Measurements from ENCODE around the gene GADD45B. TPM values are rescaled to one million over a fixed set of nuclear protein-coding genes. Genes with fewer than 3 reads are reported as not detected.
"Not testable (repeated sequence)": the region's sequence is repeated elsewhere in the genome, so short reads cannot be mapped to it uniquely, and the experiment has no call there.

Gene GADD45B
- total RNA-seq, 1 donor from 2014 or later, result 291 TPM

GRCh38 chr19:2512523-2513431, 36.9 kb downstream of the GADD45B start:
- peaks cover 32% of the 10 kb centered on the region for H3K36me3 Mint-ChIP-seq (ENCODE audit: low read depth)
- ChIA-PET CTCF (interaction anchor here (1.3 kb wide), 1 partner anchor 101 kb away, joined by 4 read pairs; no protein-coding TSS in a partner anchor), POLR2A (interaction anchor here (1.0 to 1.8 kb wide), 4 partner anchors 32 to 49 kb away, joined by 5 to 14 read pairs (median 10); partner anchors contain the start of gene GADD45B)
- no peaks in the 10 kb centered on the region for H3K27me3 Mint-ChIP-seq
- ATAC-seq (ENCODE audit: low read depth), result no peak
- intact Hi-C loops (cut with micrococcal nuclease), result loop anchor here (5.0 kb wide), 2 partner anchors 35 to 50 kb away; partner anchors contain the start of gene GADD45B
- DNase-seq, result no peak
- no peak for TF ChIP-seq CTCF (IDR thresholded peaks at IDR 0.05)
- H3K9me3 Mint-ChIP-seq, result peaks cover 2% of the 10 kb centered on the region
- no peak overlapping the region for H3K27ac Mint-ChIP-seq
- H3K4me3 Mint-ChIP-seq, result no peak overlapping the region
- H3K4me1 Mint-ChIP-seq, result peaks cover 22% of the 10 kb centered on the region

GRCh38 chr19:2514981-2515518, 39.1 kb downstream of the GADD45B start:
- Mint-ChIP-seq H3K9me3 (no peaks in the 10 kb centered on the region), H3K27ac (no peak overlapping the region), H3K36me3 (ENCODE audit: low read depth) (peaks cover 45% of the 10 kb centered on the region), H3K4me1 (peaks cover 13% of the 10 kb centered on the region), H3K4me3 (no peak overlapping the region), H3K27me3 (no peaks in the 10 kb centered on the region)
- CTCF ChIA-PET, result no interaction called here
- ATAC-seq (ENCODE audit: low read depth), result no peak
- no peak for DNase-seq
- intact Hi-C loops (cut with micrococcal nuclease), result loop anchor here (5.0 kb wide), 2 partner anchors 38 to 47 kb away; partner anchors contain the start of gene GADD45B
- POLR2A ChIA-PET, result interaction anchor here (0.6 kb wide), 1 partner anchor 359 kb away, joined by 8 read pairs; no protein-coding TSS in a partner anchor
- TF ChIP-seq CTCF (IDR thresholded peaks at IDR 0.05), result no peak

GRCh38 chr19:2516727-2517126, 40.8 kb downstream of the GADD45B start:
- no peak for TF ChIP-seq CTCF (IDR thresholded peaks at IDR 0.05)
- Mint-ChIP-seq H3K4me1 (peaks cover 5% of the 10 kb centered on the region), H3K4me3 (no peak overlapping the region), H3K27me3 (no peaks in the 10 kb centered on the region), H3K27ac (no peak overlapping the region), H3K9me3 (no peaks in the 10 kb centered on the region), H3K36me3 (ENCODE audit: low read depth) (peaks cover 53% of the 10 kb centered on the region)
- intact Hi-C loops (cut with micrococcal nuclease), result no loop called here
- no peak for DNase-seq
- POLR2A ChIA-PET, result no interaction called here
- no peak for ATAC-seq (ENCODE audit: low read depth)
- CTCF ChIA-PET, result no interaction called here

GRCh38 chr19:2517881-2518601, 42.1 kb downstream of the GADD45B start:
- Mint-ChIP-seq H3K27me3 (no peaks in the 10 kb centered on the region), H3K9me3 (no peaks in the 10 kb centered on the region), H3K4me3 (no peak overlapping the region), H3K4me1 (peaks cover 11% of the 10 kb centered on the region), H3K36me3 (ENCODE audit: low read depth) (peaks cover 51% of the 10 kb centered on the region), H3K27ac (no peak overlapping the region)
- intact Hi-C loops (cut with micrococcal nuclease), result no loop called here
- POLR2A ChIA-PET, result no interaction called here
- CTCF ChIA-PET, result no interaction called here
- DNase-seq (no peak), ATAC-seq (ENCODE audit: low read depth) (no peak)
- TF ChIP-seq CTCF (IDR thresholded peaks at IDR 0.05), result no peak

- DNase-seq; H3K9me3 Mint-ChIP-seq; ATAC-seq (ENCODE audit: low read depth); intact Hi-C loops (cut with micrococcal nuclease); H3K27ac Mint-ChIP-seq; CTCF ChIA-PET; H3K27me3 Mint-ChIP-seq; H3K4me3 Mint-ChIP-seq: not testable (repeated sequence)
- POLR2A ChIA-PET, result interaction anchor here (0.6 to 1.0 kb wide), 2 partner anchors 89 to 95 kb away, joined by 5 to 14 read pairs; no protein-coding TSS in a partner anchor
- H3K4me1 Mint-ChIP-seq, result peaks cover 11% of the 10 kb centered on the region
- peaks cover 46% of the 10 kb centered on the region for H3K36me3 Mint-ChIP-seq (ENCODE audit: low read depth)
Observed at GRCh38 chr19:2518856-2519255, 42.9 kb downstream of the GADD45B start.
